ENCODE results near the gene FOXP1.

The FOXP1 gene

DNA sequence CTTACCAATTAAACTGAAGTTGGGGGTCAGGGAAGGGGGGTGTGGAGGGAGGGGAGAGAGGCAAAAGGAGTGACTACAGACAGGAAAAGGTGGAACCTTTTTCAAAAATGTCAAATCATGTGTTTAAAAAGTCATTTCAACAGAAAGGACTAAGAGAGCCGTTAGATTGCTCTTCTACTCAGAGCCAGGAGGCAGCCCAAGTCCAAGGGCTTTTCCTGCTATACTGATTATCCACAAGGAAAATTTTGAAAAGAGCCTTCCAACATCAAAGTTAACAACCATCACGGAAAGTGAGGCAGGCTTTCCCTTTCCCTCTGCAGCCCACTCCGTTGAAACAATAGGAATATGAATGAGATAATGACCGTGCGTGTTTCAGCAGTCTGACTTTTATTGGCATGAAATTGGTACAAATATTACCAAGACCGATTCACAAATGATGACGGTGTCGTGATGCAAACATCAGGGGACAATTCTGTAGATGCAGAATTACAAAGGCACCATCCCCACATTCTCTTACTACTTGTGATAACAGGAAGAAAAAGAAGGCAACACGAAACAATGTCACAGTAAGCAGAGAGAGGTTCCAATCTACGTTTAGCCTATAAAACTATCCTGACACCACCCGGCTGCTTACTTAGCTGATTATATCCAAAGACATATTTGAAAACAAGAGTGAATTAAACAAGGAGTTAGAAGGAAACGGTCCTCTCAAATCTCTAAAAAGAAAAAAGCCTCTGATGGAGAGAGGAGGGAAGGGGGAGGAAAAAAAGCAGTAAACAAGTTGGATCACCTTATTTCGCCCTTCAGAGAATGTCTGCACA is 453.7 kb downstream of the FOXP1 start:
- H3K36me3 ChIP-seq (ENCODE audit: control insufficient read depth, insufficient read depth, low read length): no peaks in the 10 kb centered on the region
- H3K27me3 ChIP-seq (ENCODE audit: control insufficient read depth, insufficient read depth, low read length): no peaks in the 10 kb centered on the region
- H2AFZ ChIP-seq: peak overlapping the region; percentile 36
- H3K4me2 ChIP-seq (ENCODE audit: low read length): peak overlapping the region; percentile 71
- TF ChIP-seq, protein P1, sequence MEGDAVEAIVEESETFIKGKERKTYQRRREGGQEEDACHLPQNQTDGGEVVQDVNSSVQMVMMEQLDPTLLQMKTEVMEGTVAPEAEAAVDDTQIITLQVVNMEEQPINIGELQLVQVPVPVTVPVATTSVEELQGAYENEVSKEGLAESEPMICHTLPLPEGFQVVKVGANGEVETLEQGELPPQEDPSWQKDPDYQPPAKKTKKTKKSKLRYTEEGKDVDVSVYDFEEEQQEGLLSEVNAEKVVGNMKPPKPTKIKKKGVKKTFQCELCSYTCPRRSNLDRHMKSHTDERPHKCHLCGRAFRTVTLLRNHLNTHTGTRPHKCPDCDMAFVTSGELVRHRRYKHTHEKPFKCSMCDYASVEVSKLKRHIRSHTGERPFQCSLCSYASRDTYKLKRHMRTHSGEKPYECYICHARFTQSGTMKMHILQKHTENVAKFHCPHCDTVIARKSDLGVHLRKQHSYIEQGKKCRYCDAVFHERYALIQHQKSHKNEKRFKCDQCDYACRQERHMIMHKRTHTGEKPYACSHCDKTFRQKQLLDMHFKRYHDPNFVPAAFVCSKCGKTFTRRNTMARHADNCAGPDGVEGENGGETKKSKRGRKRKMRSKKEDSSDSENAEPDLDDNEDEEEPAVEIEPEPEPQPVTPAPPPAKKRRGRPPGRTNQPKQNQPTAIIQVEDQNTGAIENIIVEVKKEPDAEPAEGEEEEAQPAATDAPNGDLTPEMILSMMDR (IDR thresholded peaks at IDR 0.05): no peak
- no peaks in the 10 kb centered on the region for H3K79me2 ChIP-seq
- H3K4me3 ChIP-seq (ENCODE audit: low read depth, low read length): peak overlapping the region; percentile 56
- no peak overlapping the region for H3K9ac ChIP-seq
- peak overlapping the region; percentile 38 for H3K27ac ChIP-seq
- H3K4me1 ChIP-seq: peaks cover 4% of the 10 kb centered on the region
- H3K9me3 ChIP-seq (ENCODE audit: control insufficient read depth, low read length): no peaks in the 10 kb centered on the region

DNA sequence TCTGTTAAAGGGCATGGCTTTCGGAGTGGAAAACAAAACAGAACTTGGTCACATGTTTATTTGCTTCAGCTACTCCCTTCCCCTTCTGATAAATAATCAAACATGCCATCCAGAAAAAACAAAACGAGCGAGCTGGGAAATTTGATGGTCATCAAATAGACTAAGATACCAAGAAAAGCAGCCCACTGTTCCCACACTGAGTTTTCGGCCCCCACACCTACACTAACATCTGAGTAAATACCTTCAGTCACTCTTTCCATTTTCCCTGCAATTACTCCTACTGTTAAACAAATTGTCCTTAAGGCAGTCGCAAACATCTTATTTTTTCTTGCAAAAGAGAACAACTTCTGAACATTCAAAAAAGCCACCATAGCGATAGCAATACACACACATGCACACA is 454.6 kb downstream of the FOXP1 start:
- H3K79me2 ChIP-seq: no peaks in the 10 kb centered on the region
- peaks cover 4% of the 10 kb centered on the region for H3K4me1 ChIP-seq

DNA sequence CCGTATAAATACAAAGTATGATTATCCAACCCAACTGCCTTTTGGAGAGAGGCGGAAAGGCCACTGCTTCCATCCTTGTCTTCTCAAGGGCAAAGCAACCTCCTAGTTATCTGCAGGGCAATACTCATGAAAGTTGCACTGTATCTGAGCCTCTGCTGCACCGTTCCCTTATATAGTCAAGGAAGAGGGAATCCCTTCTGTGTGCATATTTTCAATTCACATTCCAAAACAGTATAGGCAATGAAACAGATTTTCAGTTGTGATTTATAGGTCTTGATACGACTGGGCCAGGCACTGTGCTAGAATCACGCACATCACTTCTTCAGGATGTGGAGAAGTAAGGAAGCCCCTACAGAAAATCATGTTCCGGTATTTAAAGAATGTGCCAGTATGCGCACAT is 455.7 kb downstream of the FOXP1 start:
- Histone ChIP-seq H3K27ac (no peak overlapping the region), H3K9ac (no peak overlapping the region), H3K4me2 (ENCODE audit: low read length) (no peak overlapping the region), H3K4me3 (ENCODE audit: low read depth, low read length) (no peak overlapping the region), H3K4me1 (no peaks in the 10 kb centered on the region), H3K27me3 (ENCODE audit: control insufficient read depth, insufficient read depth, low read length) (no peaks in the 10 kb centered on the region), H3K79me2 (no peaks in the 10 kb centered on the region), H3K36me3 (ENCODE audit: control insufficient read depth, insufficient read depth, low read length) (no peaks in the 10 kb centered on the region), H2AFZ (no peak overlapping the region), H3K9me3 (ENCODE audit: control insufficient read depth, low read length) (no peaks in the 10 kb centered on the region)
- TF ChIP-seq, protein P1 (IDR thresholded peaks at IDR 0.05): no peak

More for the DNA sequence above, 454.6 kb downstream of the FOXP1 start:
- H3K4me3 ChIP-seq (ENCODE audit: low read depth, low read length): peak overlapping the region; percentile 12
- H3K36me3 ChIP-seq (ENCODE audit: control insufficient read depth, insufficient read depth, low read length): no peaks in the 10 kb centered on the region
- H3K9ac ChIP-seq: no peak overlapping the region
- no peak overlapping the region for H3K27ac ChIP-seq
- peak overlapping the region; percentile 25 for H3K4me2 ChIP-seq (ENCODE audit: low read length)
- H3K9me3 ChIP-seq (ENCODE audit: control insufficient read depth, low read length): no peaks in the 10 kb centered on the region
- H2AFZ ChIP-seq: no peak overlapping the region
- H3K27me3 ChIP-seq (ENCODE audit: control insufficient read depth, insufficient read depth, low read length): no peaks in the 10 kb centered on the region
- TF ChIP-seq, protein P1 (IDR thresholded peaks at IDR 0.05): no peak

DNA sequence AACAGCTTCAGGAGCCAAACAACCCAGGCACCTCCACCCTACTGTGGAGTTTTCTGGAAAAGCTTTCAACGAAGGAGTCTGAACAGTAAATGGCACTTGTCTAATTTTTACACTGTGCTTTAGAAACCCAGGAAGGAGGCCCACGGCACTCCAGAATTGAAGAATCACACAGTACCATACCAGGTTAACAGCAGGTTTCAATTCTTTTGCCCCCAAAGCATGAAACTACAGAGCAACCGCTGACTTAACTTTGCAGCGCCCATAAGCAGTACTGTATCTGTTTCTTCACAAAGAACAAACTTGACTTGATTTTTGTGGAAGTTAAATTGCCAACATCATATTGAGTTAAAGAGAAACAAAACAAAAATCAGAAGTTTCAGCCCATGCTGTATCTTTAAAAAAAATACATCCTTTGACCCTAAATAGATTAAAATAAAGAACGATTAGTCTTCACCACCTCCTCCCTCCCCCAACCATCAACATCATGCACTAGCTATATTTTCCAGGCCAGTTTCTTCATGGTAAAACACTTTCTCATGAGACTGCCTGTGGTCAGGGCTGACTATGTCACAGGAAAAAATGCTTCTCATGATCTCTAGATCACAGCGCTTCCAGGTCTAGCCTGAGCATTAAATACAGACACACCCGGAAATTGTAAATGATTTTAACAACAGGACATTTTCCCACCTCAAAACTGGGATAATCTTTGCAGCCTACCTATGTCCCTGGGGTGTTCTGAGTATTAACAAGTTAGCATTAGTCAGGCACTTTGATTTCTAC is 456.3 kb downstream of the FOXP1 start:
- no peak overlapping the region for H3K27ac ChIP-seq
- H3K27me3 ChIP-seq (ENCODE audit: control insufficient read depth, insufficient read depth, low read length): no peaks in the 10 kb centered on the region
- H3K4me2 ChIP-seq (ENCODE audit: low read length): no peak overlapping the region
- no peak overlapping the region for H2AFZ ChIP-seq
- TF ChIP-seq, protein P1 (IDR thresholded peaks at IDR 0.05): no peak
- H3K4me3 ChIP-seq (ENCODE audit: low read depth, low read length): no peak overlapping the region
- H3K79me2 ChIP-seq: no peaks in the 10 kb centered on the region
- no peaks in the 10 kb centered on the region for H3K36me3 ChIP-seq (ENCODE audit: control insufficient read depth, insufficient read depth, low read length)
- H3K4me1 ChIP-seq: no peaks in the 10 kb centered on the region
- no peaks in the 10 kb centered on the region for H3K9me3 ChIP-seq (ENCODE audit: control insufficient read depth, low read length)
- no peak overlapping the region for H3K9ac ChIP-seq

All from parathyroid adenoma (tissue), 2 donors.